ENCODE measurements around the gene MFSD12. TPM values are rescaled to one million over a fixed set of nuclear protein-coding genes. Genes with fewer than 3 reads are reported as not detected.

MFSD12 gene
- total RNA-seq, 1 donor = 104 TPM

DNA sequence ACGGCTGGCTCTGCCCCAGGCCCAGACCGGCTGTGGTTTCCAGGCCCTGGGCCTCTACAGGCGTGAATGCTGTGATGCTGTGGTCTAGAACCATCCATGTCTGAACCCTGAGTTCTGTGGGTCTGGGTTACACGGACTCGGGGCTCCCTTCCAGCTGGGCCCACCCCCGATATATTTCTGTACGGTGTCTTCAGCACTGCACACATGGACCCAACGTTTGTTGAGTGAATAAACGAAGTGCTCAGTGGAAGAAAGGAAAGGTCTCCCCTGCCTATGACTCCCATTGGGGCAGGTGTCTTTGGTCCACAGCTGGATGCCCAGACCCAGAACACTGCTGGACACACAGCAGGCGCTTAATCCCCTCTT, 11.7 kb downstream of the MFSD12 start:
- no peak overlapping the region for H2AFZ ChIP-seq (ENCODE audit: low read length)
- peaks cover 8% of the 10 kb centered on the region for H3K79me2 ChIP-seq (ENCODE audit: insufficient read depth, low read length)
- no peak overlapping the region for H3K4me2 ChIP-seq (ENCODE audit: insufficient read depth, low read length)
- no peaks in the 10 kb centered on the region for H3K4me1 ChIP-seq (ENCODE audit: insufficient read depth, low read length)
- H3K36me3 ChIP-seq (ENCODE audit: insufficient read depth, low read length) = peaks cover 12% of the 10 kb centered on the region
- peak; percentile 76 for DNase-seq (ENCODE audit: insufficient read length, low spot score, missing footprints)
- TF ChIP-seq, protein P1, sequence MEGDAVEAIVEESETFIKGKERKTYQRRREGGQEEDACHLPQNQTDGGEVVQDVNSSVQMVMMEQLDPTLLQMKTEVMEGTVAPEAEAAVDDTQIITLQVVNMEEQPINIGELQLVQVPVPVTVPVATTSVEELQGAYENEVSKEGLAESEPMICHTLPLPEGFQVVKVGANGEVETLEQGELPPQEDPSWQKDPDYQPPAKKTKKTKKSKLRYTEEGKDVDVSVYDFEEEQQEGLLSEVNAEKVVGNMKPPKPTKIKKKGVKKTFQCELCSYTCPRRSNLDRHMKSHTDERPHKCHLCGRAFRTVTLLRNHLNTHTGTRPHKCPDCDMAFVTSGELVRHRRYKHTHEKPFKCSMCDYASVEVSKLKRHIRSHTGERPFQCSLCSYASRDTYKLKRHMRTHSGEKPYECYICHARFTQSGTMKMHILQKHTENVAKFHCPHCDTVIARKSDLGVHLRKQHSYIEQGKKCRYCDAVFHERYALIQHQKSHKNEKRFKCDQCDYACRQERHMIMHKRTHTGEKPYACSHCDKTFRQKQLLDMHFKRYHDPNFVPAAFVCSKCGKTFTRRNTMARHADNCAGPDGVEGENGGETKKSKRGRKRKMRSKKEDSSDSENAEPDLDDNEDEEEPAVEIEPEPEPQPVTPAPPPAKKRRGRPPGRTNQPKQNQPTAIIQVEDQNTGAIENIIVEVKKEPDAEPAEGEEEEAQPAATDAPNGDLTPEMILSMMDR (IDR thresholded peaks at IDR 0.05; ENCODE audit: extremely low read depth, low read depth, low read length) = no peak
- H3K27ac ChIP-seq (ENCODE audit: low read depth, low read length) = no peak overlapping the region
- no peaks in the 10 kb centered on the region for H3K9me3 ChIP-seq (ENCODE audit: low read depth, low read length)
- no peak overlapping the region for H3K4me3 ChIP-seq (ENCODE audit: insufficient read depth, low read length)
- peaks cover 13% of the 10 kb centered on the region for H4K20me1 ChIP-seq (ENCODE audit: insufficient read depth, low read length)
- no peaks in the 10 kb centered on the region for H3K27me3 ChIP-seq (ENCODE audit: insufficient read depth, low read length)

DNA sequence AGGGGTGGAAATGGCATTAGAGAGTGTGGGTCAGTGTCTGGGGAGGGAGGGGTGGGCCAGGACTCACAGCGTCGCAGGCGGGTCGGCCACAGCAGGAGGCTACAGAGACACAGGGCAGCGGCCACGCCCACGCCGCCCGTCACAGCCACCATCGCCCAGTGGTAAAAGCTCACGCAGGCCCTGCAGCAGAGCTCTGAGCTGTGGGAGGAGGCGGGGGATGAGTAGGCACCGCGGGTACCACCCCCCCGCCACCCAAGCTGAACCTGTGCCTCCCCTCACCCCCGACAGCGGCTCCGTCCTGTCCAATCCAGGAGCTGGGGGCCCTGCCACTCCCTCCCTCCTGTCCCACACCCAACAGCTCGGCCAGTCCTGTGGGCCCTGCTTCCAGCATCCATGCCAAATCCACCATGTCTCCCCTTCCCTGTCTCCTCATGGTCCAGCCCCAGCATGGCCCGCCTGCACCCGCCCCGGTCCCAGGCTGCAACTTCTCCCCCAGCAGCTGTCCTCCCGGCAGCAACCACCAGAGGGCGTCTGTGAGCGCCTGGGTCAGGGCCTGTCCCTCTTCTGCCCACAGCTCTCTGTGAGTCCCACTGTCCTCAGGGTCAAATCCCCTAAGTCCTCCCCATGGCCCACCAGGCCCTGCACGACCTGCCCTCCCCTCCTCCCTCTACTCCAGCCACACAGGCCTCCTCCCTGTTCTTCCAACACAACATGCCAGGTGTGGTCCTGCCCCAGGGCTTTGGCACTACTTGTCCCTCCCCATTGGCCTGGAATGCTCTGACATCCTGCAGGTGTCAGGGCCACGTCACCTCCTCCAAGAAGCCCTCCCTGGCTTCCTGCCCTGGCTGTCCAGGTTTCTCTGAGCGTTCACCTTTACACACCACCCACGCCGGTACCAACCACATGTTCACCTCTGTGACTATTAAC, 12.4 kb downstream of the MFSD12 start:
- no peak overlapping the region for H3K4me3 ChIP-seq (ENCODE audit: insufficient read depth, low read length)
- peaks cover 13% of the 10 kb centered on the region for H4K20me1 ChIP-seq (ENCODE audit: insufficient read depth, low read length)
- peaks cover 8% of the 10 kb centered on the region for H3K79me2 ChIP-seq (ENCODE audit: insufficient read depth, low read length)
- peaks cover 12% of the 10 kb centered on the region for H3K36me3 ChIP-seq (ENCODE audit: insufficient read depth, low read length)
- H3K9me3 ChIP-seq (ENCODE audit: low read depth, low read length) = no peaks in the 10 kb centered on the region
- H3K27me3 ChIP-seq (ENCODE audit: insufficient read depth, low read length) = no peaks in the 10 kb centered on the region
- TF ChIP-seq, protein P1 (IDR thresholded peaks at IDR 0.05; ENCODE audit: extremely low read depth, low read depth, low read length) = peak; percentile 85
- H2AFZ ChIP-seq (ENCODE audit: low read length) = no peak overlapping the region
- H3K27ac ChIP-seq (ENCODE audit: low read depth, low read length) = no peak overlapping the region
- no peaks in the 10 kb centered on the region for H3K4me1 ChIP-seq (ENCODE audit: insufficient read depth, low read length)
- H3K4me2 ChIP-seq (ENCODE audit: insufficient read depth, low read length) = no peak overlapping the region
- peak; percentile 99 for DNase-seq (ENCODE audit: insufficient read length, low spot score, missing footprints)

DNA sequence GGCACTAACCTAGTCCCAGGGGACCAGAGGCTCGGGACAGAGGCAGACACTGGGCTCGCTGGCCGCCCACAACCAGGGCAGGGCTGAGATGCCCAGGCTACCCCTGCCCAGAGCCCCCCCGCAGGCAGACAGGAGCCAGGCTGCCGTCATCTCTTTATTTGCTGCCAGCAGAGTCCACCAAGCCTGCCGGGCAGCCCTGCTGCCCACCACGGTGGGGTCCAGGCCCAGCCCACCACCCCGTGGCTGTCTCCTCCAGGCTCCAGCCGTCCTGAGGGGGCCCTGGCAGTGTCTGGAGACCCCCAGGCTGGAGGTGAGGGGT, 13.4 kb downstream of the MFSD12 start:
- Histone ChIP-seq H3K4me2 (ENCODE audit: insufficient read depth, low read length) (no peak overlapping the region), H3K4me3 (ENCODE audit: insufficient read depth, low read length) (no peak overlapping the region), H3K36me3 (ENCODE audit: insufficient read depth, low read length) (peaks cover 16% of the 10 kb centered on the region), H3K27me3 (ENCODE audit: insufficient read depth, low read length) (no peaks in the 10 kb centered on the region), H3K79me2 (ENCODE audit: insufficient read depth, low read length) (peaks cover 8% of the 10 kb centered on the region), H2AFZ (ENCODE audit: low read length) (no peak overlapping the region), H3K4me1 (ENCODE audit: insufficient read depth, low read length) (no peaks in the 10 kb centered on the region), H4K20me1 (ENCODE audit: insufficient read depth, low read length) (peaks cover 17% of the 10 kb centered on the region), H3K9me3 (ENCODE audit: low read depth, low read length) (no peaks in the 10 kb centered on the region), H3K27ac (ENCODE audit: low read depth, low read length) (no peak overlapping the region)
- no peak for DNase-seq (ENCODE audit: insufficient read length, low spot score, missing footprints)
- TF ChIP-seq, protein P1 (IDR thresholded peaks at IDR 0.05; ENCODE audit: extremely low read depth, low read depth, low read length) = no peak

DNA sequence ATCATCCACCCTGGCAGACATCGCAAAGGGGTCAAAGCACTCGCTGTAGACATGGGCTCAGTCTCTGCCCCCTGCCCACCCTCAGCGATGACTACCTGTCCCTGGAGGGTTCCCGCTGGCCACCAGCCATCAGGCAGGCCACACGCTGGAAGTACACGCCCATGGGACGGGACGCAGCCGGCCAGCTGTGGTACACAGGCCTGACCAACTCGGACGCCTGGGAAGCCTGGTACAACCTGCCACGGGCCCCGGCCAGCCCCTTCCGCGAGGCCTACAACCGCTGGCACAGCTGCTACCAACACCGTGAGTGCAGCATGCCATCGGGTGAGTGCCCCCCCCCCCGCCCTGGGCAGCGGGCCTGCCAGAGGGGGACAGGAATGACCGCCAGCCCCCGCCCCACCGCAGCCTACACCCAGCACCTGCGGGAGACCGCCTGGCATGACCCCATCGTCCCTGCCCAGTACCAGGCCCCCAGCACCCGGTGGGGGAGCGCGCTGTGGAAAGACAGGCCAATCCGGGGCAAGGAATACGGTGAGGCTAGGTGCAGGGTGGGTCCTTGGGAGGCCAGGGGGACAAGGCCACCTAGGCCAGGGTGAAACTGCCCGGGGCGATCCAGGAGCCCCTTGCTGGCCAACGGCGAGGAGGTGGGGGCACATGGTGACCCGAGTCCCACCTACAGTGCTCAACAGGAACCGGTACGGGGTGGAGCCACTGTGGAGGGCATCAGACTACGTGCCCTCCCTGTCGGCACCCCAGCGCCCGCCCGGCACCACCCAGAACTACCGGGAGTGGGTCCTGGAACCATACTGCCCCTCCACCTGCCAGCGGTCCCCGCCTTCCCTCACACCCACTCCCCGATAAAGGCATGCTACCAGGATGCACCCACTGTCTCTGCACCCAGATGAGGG, 14.0 kb downstream of the MFSD12 start:
- DNase-seq (ENCODE audit: insufficient read length, low spot score, missing footprints) = peak; percentile 87
- Histone ChIP-seq H4K20me1 (ENCODE audit: insufficient read depth, low read length) (peaks cover 17% of the 10 kb centered on the region), H3K36me3 (ENCODE audit: insufficient read depth, low read length) (peaks cover 16% of the 10 kb centered on the region)

More for the DNA sequence above, 14.0 kb downstream of the MFSD12 start:
- Histone ChIP-seq H3K4me1 (ENCODE audit: insufficient read depth, low read length) (no peaks in the 10 kb centered on the region), H3K4me3 (ENCODE audit: insufficient read depth, low read length) (no peak overlapping the region), H3K79me2 (ENCODE audit: insufficient read depth, low read length) (peaks cover 4% of the 10 kb centered on the region), H3K27me3 (ENCODE audit: insufficient read depth, low read length) (no peaks in the 10 kb centered on the region), H2AFZ (ENCODE audit: low read length) (no peak overlapping the region), H3K27ac (ENCODE audit: low read depth, low read length) (no peak overlapping the region), H3K4me2 (ENCODE audit: insufficient read depth, low read length) (no peak overlapping the region), H3K9me3 (ENCODE audit: low read depth, low read length) (no peaks in the 10 kb centered on the region)
- TF ChIP-seq, protein P1 (IDR thresholded peaks at IDR 0.05; ENCODE audit: extremely low read depth, low read depth, low read length) = no peak

Data from osteoblast (primary cell).